Glomerular visceral epithelial cell (primary cell): ENCODE data around the gene BAIAP3.
"Not testable (repeated sequence)": the region's sequence is repeated elsewhere in the genome, so short reads cannot be mapped to it uniquely, and the experiment has no call there.

ENCODE experiments used
- DNase-seq: peaks from one replicate; pipeline ENCODE4 v3.0.0-alpha.2; 2016; ENCODE audit errors: extremely low spot score

The BAIAP3 gene

GRCh38 chr16:1316033-1316405, 17.4 kb upstream of the BAIAP3 start:
- no peak for DNase-seq

- no peak for DNase-seq
Measured at GRCh38 chr16:1317479-1318267, 15.8 kb upstream of the BAIAP3 start.

- no peak for DNase-seq
Measured at GRCh38 chr16:1318268-1318545, 15.2 kb upstream of the BAIAP3 start.

GRCh38 chr16:1319041-1319440, 14.4 kb upstream of the BAIAP3 start:
- DNase-seq = no peak

GRCh38 chr16:1320097-1320496, 13.3 kb upstream of the BAIAP3 start:
- DNase-seq = no peak

GRCh38 chr16:1320658-1321240, 12.7 kb upstream of the BAIAP3 start:
- no peak for DNase-seq

- no peak for DNase-seq
Measured at GRCh38 chr16:1322407-1322806, 11.0 kb upstream of the BAIAP3 start.

GRCh38 chr16:1323296-1324239, 9.9 kb upstream of the BAIAP3 start:
- DNase-seq = no peak

GRCh38 chr16:1324286-1324826, 9.1 kb upstream of the BAIAP3 start:
- DNase-seq = no peak

GRCh38 chr16:1325261-1325660, 8.2 kb upstream of the BAIAP3 start:
- no peak for DNase-seq

- no peak for DNase-seq
Measured at GRCh38 chr16:1325673-1326371, 7.6 kb upstream of the BAIAP3 start.

GRCh38 chr16:1326391-1326790, 7.1 kb upstream of the BAIAP3 start:
- no peak for DNase-seq

- DNase-seq = no peak
Measured at GRCh38 chr16:1326946-1327618, 6.4 kb upstream of the BAIAP3 start.

- DNase-seq = no peak
Measured at GRCh38 chr16:1327619-1327947, 5.9 kb upstream of the BAIAP3 start.

- DNase-seq = not testable (repeated sequence)
Measured at GRCh38 chr16:1328136-1328535, 5.3 kb upstream of the BAIAP3 start.

GRCh38 chr16:1328961-1329360, 4.5 kb upstream of the BAIAP3 start:
- DNase-seq = not testable (repeated sequence)

GRCh38 chr16:1330260-1330914, 3.1 kb upstream of the BAIAP3 start:
- DNase-seq = no peak

GRCh38 chr16:1330931-1331711, 2.3 kb upstream of the BAIAP3 start:
- DNase-seq = no peak

- DNase-seq = peak; percentile 70
Measured at GRCh38 chr16:1331712-1332617, 1.5 kb upstream of the BAIAP3 start.
